NCI-H345 treated with DMSO at 0.1 percent for 48 hours (cell line): ENCODE results near the gene NEAT1.

Experiments used
- DNase-seq: peaks from one replicate; lab custom pipeline; 2025; ENCODE audit not compliant: unreplicated experiment; lab: John Stamatoyannopoulos, UW

Gene NEAT1

GRCh38 chr11:65389294-65389980 is 33.2 kb upstream of the NEAT1 start:
- no peak for DNase-seq

- DNase-seq = no peak
These were observed 32.3 kb upstream of the NEAT1 start for GRCh38 chr11:65390099-65390941.

DNA sequence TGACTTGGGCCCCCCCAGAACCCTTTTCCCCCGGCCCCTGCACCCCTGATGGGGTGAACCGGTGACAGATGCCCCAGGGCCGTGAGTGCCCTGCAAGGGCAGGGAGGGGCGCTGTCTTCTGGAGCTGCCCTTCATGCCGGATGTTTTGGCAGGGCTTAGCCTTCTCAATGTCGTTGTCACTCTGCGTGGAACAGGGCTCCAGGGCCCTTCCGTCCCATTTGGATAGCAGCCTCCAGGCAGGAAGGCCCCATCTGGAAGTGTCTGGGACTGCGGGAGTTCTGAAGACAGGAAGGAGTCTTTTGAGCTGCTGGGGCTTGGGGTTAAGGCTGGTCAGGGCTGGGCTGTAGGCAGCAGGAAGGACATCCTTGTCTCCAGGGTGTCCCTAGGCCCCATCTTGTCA is 31.6 kb upstream of the NEAT1 start:
- DNase-seq = no peak

DNA sequence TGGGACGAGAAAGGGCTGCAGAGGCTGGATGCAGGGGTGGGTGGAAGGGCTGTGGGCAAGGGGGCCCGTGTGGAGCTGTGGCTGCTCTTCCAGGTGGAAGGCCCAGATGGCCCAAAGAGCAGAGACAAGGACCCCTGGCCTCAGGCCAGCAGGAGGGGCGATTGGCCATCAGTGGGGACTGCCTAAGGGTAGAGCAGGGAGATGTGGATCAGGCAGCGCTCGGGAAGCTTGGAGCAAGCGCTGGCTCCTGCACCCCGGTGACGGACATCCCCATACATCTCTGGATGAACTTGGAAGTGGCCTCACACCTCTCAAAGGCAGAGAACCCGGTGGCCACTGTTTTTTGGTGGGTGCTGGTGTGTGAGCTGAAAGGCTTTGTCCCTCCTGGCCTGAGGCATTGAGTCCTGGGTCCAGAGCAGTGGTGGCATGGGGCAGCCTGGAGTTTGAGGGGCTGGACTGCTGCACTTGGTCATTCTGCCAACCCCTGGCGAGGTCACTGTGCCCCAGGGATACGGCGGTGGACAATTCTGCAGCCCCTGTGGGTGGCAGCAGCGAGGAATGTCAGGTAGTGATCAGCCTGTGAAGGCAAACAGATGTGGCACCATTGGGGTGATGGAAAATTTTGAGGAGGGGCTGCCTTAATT is 30.3 kb upstream of the NEAT1 start:
- DNase-seq = no peak

- DNase-seq = no peak
These were observed 29.7 kb upstream of the NEAT1 start for GRCh38 chr11:65392899-65393298.

DNA sequence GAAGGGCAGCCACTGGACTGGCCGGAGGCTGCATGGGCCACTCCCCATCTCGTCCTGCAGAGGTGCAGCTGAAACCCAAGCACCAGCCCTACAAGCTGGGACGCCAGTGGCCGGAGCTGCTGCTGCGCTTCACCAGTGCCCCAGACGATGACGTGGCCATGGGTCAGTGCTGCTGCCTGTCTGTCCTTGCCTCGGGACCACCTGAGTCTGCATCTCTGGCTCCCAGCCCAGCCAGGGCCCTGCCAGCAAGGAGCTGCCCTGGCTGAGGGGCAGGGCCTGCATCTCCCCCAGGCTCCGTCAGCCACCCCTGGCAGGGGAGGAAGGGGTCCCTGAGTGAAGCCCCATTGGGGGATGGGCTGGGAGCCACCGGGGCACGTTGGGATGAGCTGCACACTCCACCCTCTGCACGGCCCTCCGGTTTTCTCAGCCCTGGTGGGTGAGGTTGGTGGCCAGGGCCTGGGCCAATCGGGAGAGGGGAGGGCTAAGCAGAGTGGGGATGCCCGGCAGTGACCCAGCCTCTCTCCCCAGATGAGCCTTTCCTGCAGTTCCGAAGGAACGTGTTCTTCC is 29.0 kb upstream of the NEAT1 start:
- DNase-seq = no peak

DNA sequence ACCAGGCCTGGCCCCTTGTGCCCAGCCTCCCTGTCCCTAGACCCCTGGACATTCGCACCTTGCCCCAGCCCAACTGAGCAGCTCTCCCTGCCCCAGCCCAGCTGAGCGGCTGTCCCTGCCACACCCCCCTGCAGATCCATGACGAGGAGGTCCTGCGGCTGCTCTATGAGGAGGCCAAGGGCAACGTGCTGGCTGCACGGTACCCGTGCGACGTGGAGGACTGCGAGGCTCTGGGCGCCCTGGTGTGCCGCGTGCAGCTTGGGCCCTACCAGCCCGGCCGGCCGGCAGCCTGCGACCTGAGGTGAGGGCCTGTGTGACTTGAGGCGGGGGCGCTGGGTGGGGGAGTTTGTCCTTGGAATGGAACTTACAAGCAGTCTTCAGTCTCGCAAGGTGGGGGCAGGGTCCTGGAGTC is 28.5 kb upstream of the NEAT1 start:
- DNase-seq = no peak

DNA sequence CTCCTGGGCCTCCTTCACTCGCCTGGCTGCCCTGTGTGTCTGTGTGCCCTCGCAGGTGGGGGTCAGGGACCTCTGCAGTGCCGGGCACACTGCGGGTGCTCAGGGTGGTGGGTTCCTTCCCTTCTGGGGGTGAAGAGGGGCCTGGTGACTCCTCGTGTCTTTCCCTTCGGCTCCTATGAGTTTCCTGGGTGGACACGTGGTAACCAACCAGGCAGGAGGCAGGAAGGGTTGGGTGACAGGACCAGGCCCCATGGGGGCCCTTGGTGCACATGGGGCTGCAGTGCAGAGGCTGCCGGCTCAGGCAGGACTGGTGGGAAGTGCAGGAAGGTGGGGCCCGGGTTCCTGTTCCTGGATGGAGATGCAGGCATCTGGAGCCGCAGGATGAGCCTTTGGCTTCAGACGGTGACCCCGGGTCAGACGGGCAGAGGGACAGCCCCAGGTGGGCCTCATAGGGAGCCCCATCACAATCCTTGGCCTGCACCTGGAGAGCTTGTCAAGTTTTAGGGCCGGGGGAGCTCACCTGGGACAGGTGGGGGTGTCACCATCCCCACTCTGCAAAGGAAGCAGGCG is 26.6 kb upstream of the NEAT1 start:
- no peak for DNase-seq

- DNase-seq = no peak
These were observed 25.5 kb upstream of the NEAT1 start for GRCh38 chr11:65396769-65397745.

DNA sequence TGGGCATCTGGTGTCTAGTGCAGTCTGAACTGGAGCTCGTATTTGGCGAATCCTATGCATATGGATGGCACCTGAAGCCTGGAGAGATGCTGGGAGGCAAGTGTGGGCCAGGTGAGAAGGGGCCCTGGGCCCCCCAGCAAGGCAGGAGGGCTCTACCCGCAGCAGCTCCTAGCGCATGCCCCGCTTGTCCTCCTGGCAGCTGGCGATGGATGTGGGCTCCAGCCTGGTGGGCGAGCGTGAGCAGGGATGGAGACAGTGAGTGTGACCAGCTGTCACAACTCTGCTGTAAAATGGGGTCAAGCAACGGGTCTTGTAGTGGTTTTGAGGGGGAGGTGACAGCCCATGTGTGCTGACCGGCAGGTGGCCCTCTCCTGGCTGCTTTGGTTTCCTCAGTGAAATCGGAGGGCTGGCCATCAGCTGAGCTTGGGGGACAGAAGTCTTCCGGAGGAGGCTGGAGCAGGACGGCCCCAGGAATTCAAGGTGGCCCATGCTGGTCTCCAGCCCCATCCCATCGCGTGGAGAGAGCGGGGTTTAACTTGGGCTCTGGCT is 24.2 kb upstream of the NEAT1 start:
- DNase-seq = no peak

DNA sequence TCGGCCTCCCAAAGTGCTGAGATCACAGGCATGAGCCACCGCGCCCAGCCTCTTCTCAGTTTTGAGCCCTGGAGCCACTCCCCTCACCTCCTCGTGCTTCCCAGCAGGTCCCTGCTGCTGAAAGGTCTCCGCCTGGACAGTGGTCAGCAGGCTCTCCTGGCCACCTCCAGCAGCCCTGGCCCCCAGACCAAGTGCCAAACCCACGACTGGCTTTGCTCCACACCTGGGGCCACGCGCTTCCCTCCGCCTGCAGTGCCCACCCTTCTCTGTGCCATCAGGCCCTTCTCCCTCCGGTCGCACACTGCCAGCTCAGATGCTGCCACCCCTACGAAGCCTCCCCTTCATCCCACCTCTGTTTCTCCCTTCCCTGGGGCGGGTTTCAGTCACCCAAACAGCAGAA is 23.3 kb upstream of the NEAT1 start:
- no peak for DNase-seq

- no peak for DNase-seq
These were observed 22.8 kb upstream of the NEAT1 start for GRCh38 chr11:65399845-65400244.

- DNase-seq = no peak
These were observed 22.1 kb upstream of the NEAT1 start for GRCh38 chr11:65400307-65401072.

- DNase-seq = no peak
These were observed 21.4 kb upstream of the NEAT1 start for GRCh38 chr11:65401073-65401802.

- DNase-seq = no peak
These were observed 20.8 kb upstream of the NEAT1 start for GRCh38 chr11:65401803-65402248.

- DNase-seq = no peak
These were observed 19.8 kb upstream of the NEAT1 start for GRCh38 chr11:65402790-65403189.

DNA sequence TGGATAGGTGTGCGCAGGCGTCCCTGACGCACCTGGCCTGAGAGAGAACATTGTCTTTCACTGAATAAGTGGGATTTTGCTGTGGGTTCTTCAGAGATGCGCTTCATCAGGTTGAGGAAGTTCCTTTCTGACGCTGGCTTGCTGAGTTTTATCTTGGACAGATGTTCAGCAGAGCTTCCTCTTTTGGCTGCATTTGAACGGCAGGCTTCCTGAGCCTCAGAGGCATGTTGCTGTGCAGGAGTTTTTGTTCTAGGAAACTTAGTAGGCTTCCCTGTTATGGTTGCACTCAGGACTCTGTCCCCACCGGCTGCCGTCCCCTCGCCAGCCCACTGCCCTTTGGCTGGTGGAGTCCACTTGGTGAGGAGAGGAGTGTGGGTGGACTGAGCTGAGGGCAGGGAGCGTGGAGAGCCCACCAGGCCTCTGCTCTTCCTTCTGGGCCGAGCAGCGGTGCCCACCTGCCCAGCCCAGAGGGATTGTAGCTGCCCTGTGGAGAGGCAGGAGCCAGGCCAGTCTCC is 18.9 kb upstream of the NEAT1 start:
- no peak for DNase-seq

DNA sequence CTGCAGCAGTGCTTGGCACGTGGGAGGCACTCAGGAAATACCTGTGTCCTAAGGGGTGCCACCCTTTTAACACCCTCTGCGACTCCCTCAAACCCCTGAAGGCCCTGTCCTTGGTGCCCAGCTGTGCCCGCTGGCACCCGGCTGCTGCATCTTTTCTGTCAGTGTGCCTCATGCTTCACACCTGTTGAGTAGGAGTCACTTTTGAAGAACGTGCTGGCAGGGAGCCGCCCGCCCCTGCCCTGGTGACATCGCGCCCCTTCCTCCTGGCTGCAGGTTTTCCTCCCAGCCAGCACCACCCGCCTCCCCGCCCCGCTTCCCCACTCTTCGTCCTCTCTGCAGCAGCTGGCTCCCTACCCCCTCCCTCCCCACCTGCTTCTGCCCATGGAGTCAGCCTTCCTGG is 18.4 kb upstream of the NEAT1 start:
- no peak for DNase-seq
